ENCODE data around the gene SWAP70.

GRCh38 chr11:9653871-9654270 is 10.0 kb upstream of the SWAP70 start:
- no peak for TF ChIP-seq CTCF (IDR thresholded peaks at IDR 0.05 in 8 of 11, conservative IDR thresholded peaks at IDR 0.05 in 3 of 11)
- TF ChIP-seq POLR2AphosphoS5 (IDR thresholded peaks at IDR 0.05): no peak
- no peak for TF ChIP-seq POLR2A (IDR thresholded peaks at IDR 0.05)

Measured in spleen (tissue), 7 donors.